Stimulated activated CD8-positive, alpha-beta memory T cell treated with anti-CD3 and anti-CD28 coated beads, Interleukin-15, amount 100 ng/mL, for 4 hours (primary cell): ENCODE data around the gene FOXO4.
"Not testable (repeated sequence)": the region's sequence is repeated elsewhere in the genome, so short reads cannot be mapped to it uniquely, and the experiment has no call there.

ENCODE experiments used
- DNase-seq, 2 donors: peaks; one replicate each; pipeline ENCODE4 v3.0.0-alpha.2; 2020; ENCODE audit warnings: low read depth in 2 of 2

FOXO4 gene, protein sequence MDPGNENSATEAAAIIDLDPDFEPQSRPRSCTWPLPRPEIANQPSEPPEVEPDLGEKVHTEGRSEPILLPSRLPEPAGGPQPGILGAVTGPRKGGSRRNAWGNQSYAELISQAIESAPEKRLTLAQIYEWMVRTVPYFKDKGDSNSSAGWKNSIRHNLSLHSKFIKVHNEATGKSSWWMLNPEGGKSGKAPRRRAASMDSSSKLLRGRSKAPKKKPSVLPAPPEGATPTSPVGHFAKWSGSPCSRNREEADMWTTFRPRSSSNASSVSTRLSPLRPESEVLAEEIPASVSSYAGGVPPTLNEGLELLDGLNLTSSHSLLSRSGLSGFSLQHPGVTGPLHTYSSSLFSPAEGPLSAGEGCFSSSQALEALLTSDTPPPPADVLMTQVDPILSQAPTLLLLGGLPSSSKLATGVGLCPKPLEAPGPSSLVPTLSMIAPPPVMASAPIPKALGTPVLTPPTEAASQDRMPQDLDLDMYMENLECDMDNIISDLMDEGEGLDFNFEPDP

DNA sequence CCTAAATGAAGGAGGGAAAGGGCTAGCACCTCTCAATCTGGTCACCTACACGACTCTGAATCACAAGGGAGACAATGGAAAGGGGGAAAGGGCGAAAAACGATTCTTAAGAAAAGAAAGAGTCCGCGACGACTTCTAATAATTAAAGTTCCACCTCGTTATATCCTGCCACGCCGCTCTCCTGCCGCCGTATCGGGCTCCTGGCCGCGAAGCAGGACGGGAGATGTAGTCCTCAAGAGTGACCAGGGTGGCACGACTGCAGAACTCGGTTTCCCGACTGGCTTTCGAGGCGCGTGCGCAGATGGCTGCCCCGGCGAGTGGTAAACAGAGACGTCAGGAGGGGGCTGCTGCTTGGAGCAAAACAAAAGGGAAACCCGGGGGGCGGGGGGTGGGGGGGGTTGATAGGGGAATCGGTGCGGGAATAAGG lies at the start of gene FOXO4:
Gene FOXO4 (plus strand): TSS at position 297 of the 426 bp plus-strand sequence. CDS start 678 bp downstream, outside the sequence.
- peak; percentile 72 to 83 for DNase-seq

DNA sequence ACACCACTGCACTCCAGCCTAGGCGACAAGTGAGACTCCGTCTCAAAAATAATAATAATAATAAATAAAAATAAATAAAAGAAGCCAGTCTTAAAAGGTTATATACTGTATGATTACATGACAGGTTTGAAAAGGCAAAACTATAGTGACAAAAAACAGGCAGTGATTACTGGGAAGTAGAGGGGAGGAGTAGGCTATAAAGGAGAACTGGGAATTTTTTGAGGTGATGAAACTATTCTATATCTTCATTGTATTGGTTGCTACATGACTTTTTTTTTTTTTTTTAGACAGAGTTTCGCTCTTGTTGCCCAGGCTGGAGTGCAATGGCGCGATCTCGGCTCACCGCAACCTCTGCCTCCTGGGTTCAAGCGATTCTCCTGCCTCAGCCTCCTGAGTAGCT lies 47.8 kb upstream of the FOXO4 start:
- not testable (repeated sequence) for DNase-seq

DNA sequence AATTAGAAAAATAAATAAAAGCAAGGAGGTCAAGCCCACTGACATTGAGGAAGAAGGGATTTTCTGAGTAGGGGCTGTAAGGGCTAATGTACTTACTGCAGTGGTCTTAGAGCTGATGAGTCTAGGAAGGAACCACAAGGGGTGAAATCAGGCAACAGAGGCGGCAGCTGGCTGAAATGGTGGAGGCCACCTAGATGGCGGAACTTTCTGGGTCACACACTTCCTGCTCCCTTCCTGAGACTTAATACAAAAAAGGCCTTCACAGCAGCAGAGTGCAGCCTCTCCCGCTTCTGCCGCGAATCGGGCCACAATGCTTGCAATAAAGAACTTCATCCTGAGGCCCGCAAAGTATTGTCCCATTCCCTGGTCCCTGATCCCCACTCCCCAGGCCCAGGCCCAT lies 42.9 kb upstream of the FOXO4 start:
- DNase-seq: no peak

GRCh38 chrX:71053217-71053621 lies 42.4 kb upstream of the FOXO4 start:
- DNase-seq: no peak

- DNase-seq: no peak
Measured at GRCh38 chrX:71056867-71057266, 38.8 kb upstream of the FOXO4 start.

DNA sequence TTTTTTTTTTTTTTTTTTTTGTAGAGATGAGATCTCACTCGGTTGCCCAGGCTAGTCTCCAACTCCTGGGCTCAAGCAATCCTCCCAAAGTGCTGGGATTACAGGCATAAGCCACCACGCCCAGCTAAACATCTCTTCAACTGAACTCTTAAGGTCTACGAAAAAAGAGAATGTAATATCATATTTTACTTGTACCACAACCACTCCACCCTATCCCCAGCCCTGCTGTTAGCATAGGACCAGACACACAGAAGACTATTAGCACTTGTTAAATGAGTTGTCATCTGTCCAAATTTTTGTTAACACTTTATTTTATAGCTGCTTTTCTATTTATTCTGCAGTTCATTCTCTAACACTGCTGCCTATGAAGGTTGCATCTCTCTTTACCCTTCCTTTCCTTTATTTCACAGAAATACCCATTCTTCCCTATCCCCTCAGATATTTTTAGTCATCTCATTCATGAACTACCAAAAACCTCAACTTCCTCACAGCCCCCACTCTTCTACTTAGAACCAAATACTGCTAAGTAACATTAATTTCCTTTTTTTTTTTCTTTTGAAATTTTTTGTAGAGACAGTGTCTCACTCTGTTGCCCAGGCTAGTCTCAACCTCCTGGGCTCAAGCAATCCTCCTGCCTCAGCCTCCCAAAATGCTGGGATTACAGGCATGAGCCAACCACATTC lies 37.7 kb upstream of the FOXO4 start:
- no peak for DNase-seq

- no peak for DNase-seq
Measured at GRCh38 chrX:71060127-71060526, 35.5 kb upstream of the FOXO4 start.

GRCh38 chrX:71067089-71067488 lies 28.6 kb upstream of the FOXO4 start:
- no peak for DNase-seq

GRCh38 chrX:71067712-71068043 lies 28.0 kb upstream of the FOXO4 start:
- no peak for DNase-seq

DNA sequence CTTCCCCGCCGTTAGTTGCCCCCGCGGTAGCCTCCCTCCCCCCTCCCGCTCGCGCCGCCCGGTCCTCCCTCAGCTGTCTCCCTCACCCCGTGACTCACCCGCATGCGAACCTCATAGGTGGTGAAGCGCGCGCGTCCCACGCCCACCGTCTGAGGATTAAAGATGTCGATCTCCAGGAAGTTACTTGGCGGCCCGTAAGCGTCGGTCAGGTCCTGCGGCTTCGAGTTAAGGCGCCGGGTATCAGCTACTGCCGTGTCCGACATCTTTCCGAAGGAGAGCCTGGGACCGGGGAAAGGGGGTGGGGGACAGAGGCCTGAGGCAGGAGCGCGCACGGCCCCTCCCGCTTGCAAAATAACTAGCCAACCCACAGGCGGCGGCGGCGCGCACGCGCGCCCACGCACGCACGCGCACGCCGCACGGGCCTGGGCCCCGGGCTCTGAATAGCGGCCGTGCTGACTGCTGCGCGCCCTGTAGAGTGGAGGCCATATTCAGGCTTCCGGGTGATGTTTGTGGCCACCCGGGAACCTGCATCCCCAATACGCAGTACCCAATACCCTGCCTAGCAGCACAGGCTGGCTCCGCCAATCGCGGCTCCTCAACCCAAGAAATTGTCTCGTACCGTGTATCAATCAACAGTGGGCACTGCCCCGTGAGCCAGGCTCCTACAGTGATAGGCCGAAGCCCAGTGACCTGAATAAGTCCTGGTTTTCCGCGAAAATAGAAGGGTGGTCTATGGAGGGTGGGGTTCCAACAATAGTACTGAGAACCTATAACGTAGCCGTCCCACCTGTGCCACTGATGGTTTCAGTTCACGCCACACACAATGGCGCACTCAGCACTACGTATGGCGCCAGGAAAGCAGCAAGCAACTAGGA lies 27.4 kb upstream of the FOXO4 start, which contains the start of gene SNX12:
Gene SNX12 (minus strand): TSS at position 291 of the 875 bp plus-strand sequence. CDS start 28 bp downstream, at position 263.
- DNase-seq: peak; percentile 76 to 79

DNA sequence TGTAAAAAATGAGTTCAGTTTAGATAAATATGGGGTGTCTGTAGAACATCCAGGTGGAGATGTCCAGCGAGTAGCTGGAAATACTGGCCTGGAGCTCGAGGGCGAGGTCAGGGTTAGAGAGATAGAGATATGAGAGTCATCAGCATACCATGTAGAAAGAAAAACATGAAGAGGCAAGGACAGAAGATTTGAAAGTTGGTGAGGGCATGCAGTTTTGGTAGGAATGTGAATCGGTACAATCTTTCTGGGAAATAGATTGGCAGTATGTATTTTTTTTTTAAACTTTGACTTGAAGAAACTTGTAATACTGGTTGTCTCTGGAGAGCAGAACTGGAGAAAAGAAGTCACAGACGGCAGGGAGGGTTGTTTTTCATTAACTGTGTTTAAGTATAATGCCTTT lies 25.1 kb upstream of the FOXO4 start:
- no peak for DNase-seq

GRCh38 chrX:71081330-71082123 lies 14.1 kb upstream of the FOXO4 start:
- no peak for DNase-seq

GRCh38 chrX:71082124-71082647 lies 13.5 kb upstream of the FOXO4 start:
- DNase-seq: no peak

GRCh38 chrX:71082822-71083221 lies 12.8 kb upstream of the FOXO4 start:
- DNase-seq: no peak

DNA sequence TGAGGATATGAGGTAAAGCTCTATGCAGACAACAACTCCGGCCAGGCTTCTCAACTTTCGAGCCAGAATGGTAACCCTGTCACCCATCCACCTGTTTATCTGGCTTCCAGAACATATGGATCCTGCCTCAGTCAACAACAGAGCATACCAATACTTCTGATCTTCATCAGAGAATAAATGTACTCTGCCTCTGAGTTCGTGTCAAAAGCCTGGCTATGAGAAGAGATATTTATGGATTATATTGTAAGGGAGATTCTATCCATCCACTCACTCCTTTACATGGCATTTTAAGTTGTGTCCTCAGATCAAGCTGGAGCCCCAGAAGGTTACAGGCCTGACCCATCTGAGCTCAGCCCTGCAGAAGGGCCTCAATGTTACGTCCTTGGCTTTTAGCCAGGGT lies 9.8 kb upstream of the FOXO4 start:
- no peak for DNase-seq

DNA sequence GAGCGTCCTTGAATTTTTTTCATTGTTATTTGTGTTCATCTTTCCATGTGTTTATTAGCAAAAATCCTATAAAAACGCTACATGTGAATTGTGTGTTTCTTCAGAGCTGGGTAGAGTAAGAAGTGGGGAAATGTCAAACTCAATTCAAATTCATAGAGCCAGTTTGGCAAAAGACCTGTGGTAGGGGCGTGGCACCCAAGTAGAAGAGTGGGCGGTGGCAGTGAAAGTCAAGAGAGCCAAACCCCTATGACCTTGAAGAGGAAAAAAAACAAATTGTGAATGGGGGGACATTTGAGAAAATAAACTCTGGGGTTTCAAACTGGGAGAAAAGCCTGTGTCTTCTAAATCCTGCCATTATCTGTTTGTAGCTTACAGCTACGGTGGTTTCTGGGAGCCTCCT lies 4.4 kb upstream of the FOXO4 start:
- no peak for DNase-seq

DNA sequence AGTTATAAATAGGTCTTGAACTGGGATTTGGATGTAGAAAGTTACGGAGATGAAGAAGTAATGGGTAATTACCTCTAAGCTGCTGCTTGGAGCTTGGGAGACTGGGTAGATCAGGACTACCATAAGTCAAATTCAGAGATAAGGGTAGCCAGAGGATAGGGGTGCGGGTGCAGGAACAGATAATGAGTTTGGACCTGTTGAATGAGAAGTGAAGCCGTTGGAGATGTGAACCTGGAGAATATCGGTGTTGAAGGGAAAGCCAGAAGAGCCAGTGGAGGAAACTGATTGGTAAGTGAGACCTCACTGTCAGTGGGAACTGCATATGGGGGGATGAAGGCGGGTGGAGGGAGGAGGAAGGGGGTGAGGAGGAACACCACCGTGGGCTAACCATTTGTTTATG lies 618 bp upstream of the FOXO4 start:
- DNase-seq: no peak

DNA sequence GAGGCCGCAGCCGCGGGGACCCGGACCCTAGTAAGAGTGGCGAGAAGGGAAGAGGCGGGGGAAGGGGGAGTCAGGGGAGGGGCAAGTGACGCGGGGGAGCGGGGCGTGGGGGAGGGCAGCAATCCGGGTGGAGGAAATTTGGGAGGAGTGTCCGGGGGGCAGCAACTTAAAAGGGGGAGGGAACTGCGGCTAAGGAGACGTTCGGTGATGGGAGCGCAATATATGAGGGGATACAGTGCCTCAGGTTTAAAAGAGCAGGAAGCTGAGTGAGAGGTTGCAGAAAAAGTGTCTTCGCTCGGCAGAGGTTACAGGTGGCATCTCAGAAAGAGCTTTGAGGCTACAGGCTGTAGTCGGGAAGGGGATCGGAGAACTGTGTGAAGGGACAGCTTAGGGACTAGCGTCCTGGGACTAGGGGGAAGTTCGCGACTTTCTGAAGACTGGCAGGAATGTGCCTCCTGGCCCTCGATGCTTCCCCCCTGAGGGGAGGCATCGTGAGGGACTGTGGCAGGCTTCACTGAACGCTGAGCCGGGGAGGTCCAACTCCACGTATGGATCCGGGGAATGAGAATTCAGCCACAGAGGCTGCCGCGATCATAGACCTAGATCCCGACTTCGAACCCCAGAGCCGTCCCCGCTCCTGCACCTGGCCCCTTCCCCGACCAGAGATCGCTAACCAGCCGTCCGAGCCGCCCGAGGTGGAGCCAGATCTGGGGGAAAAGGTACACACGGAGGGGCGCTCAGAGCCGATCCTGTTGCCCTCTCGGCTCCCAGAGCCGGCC lies 519 bp downstream of the FOXO4 start:
- no peak for DNase-seq

DNA sequence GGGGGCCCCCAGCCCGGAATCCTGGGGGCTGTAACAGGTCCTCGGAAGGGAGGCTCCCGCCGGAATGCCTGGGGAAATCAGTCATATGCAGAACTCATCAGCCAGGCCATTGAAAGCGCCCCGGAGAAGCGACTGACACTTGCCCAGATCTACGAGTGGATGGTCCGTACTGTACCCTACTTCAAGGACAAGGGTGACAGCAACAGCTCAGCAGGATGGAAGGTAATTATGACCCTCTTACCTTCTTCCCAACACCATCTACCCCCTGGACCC lies 1.0 kb downstream of the FOXO4 start:
- no peak for DNase-seq

- DNase-seq: peak in 1 of 2 donors; percentile 68
Measured at GRCh38 chrX:71098302-71098701, 2.7 kb downstream of the FOXO4 start.
